ENCODE measurements around the gene DDX60. TPM values are rescaled to one million over a fixed set of nuclear protein-coding genes. Genes with fewer than 3 reads are reported as not detected.

Gene DDX60
- total and polyA plus RNA-seq, 10 of the 15 experiments (the other 5 are each of a cell fraction or from before 2014, with no cell fraction given), result 2.7 to 28.4 (median 6.3) TPM

GRCh38 chr4:168269896-168270295 lies 48.7 kb downstream of the DDX60 start:
- ChIA-PET SMC1A (ENCODE audit: uncharacterized antibody, unreplicated experiment) (no interaction called here), POLR2A (interaction anchor here (0.6 kb wide), 1 partner anchor 444 kb away, joined by 7 read pairs; no protein-coding TSS in a partner anchor), CTCF (no interaction called here), RAD21 (ENCODE audit: unreplicated experiment) (interaction anchor here (0.6 kb wide), 1 partner anchor 1340 kb away, joined by 3 read pairs; no protein-coding TSS in a partner anchor)
- no peak for DNase-seq (ENCODE audit: low read depth, low spot score)
- H2AFZ ChIP-seq (ENCODE audit: control insufficient read depth, low read depth, low read length), result no peak overlapping the region
- H3K4me3 ChIP-seq, result no peak overlapping the region
- TF ChIP-seq NFXL1 (IDR thresholded peaks at IDR 0.05; ENCODE audit: borderline replicate concordance), result no peak
- TF ChIP-seq SPI1 (IDR thresholded peaks at IDR 0.05; ENCODE audit: borderline replicate concordance, insufficient read depth, low read depth, low read length), result no peak
- TF ChIP-seq NFYB (IDR thresholded peaks at IDR 0.05; ENCODE audit: insufficient read depth, low read depth, low read length), result no peak
- TF ChIP-seq USF2 (IDR thresholded peaks at IDR 0.05; ENCODE audit: borderline replicate concordance, low read depth, low read length), result no peak
- TF ChIP-seq E2F8 (IDR thresholded peaks at IDR 0.05; ENCODE audit: low read depth, partially characterized antibody), result no peak
- no peak for TF ChIP-seq ZBTB33 (IDR thresholded peaks at IDR 0.05)
- TF ChIP-seq MXI1 (IDR thresholded peaks at IDR 0.05; ENCODE audit: low read depth, low read length), result no peak
- no peaks in the 10 kb centered on the region for H3K4me1 ChIP-seq (ENCODE audit: control insufficient read depth, insufficient read depth, low read length)
- no peaks in the 10 kb centered on the region for H4K20me1 ChIP-seq (ENCODE audit: control insufficient read depth, insufficient read depth)
- intact Hi-C loops (cut with micrococcal nuclease; ENCODE audit: unreplicated experiment) (no loop called here), in situ Hi-C loops (cut with MboI) (no loop called here)
- H3K4me2 ChIP-seq (ENCODE audit: control insufficient read depth, insufficient read depth), result no peak overlapping the region
- H3K9me3 ChIP-seq (replicated peaks; ENCODE audit: control insufficient read depth, insufficient read depth, low read length), result no peaks in the 10 kb centered on the region
- no peaks in the 10 kb centered on the region for H3K27me3 ChIP-seq (replicated peaks in 1 of 2; ENCODE audit: control insufficient read depth in 2 of 2, insufficient read depth in 2 of 2, low read length in 1 of 2)
- WGBS (ENCODE audit: insufficient coverage, insufficient replicate concordance, low lambda C conversion rate, missing lambda C conversion rate), result 65% methylated on average over 2 of the region's 2 CpGs
- no peak overlapping the region for H3K27ac ChIP-seq (ENCODE audit: control insufficient read depth, insufficient read depth)
- no peak overlapping the region for H3K9ac ChIP-seq (ENCODE audit: control insufficient read depth, insufficient read depth, low read length)
- H3K36me3 ChIP-seq (ENCODE audit: control insufficient read depth in 2 of 2, insufficient read depth in 2 of 2, low read length in 1 of 2), result no peaks in the 10 kb centered on the region
- FAIRE-seq, result no peak
- no peak for ATAC-seq
- no peaks in the 10 kb centered on the region for H3K79me2 ChIP-seq (ENCODE audit: control insufficient read depth, insufficient read depth, low read length)
- BruUV-seq (replicated peaks), result no TSS peak
